ENCODE measurements around the gene ST8SIA6.

GRCh38 chr10:17483079-17483478 is 28.7 kb upstream of the ST8SIA6 start:
- TF ChIP-seq CTCF (IDR thresholded peaks at IDR 0.05; ENCODE audit: insufficient read depth, low read length, poor library complexity, severe bottlenecking) (no peak), EZH2phosphoT487 (conservative IDR thresholded peaks at IDR 0.05; ENCODE audit: low read length) (no peak)

Data from SU-DHL-6 (cell line).